Measurements from ENCODE around the gene SLC7A6OS. TPM values are rescaled to one million over a fixed set of nuclear protein-coding genes. Genes with fewer than 3 reads are reported as not detected.

Gene SLC7A6OS
- total RNA-seq, 1 experiment from 2014 or later: 25.3 TPM

DNA sequence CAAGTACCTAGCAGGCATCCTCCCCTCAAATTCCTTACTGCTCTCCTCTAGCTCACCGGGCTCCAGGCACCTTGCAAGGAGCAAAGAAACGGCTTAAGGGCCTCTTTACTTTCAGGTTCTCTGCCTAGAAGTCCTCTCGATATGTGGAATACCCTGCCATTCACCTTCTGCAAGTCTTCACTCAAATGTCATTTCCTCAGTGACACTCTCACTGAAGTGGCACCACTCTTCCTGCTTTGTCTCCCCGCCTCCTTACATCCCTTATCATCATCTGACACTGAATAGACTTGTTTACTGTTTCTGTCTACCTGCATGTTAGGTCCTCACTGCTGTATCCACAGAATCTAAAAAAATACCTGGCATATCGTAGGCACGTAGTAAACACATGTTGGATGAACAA lies 947 bp downstream of the SLC7A6OS start:
- ChIA-PET POLR2A (ENCODE audit: low non-redundant PET) (no interaction called here), CTCF (no interaction called here)
- peak overlapping the region; percentile 88 for H3K27ac ChIP-seq (ENCODE audit: low read depth, low read length, poor library complexity, severe bottlenecking)
- TF ChIP-seq EZH2 (IDR thresholded peaks at IDR 0.05; ENCODE audit: borderline replicate concordance, low read depth, low read length, poor library complexity, severe bottlenecking) (no peak), CTCF (conservative IDR thresholded peaks at IDR 0.05; ENCODE audit: low read depth, low read length) (no peak)
- DNase-seq (ENCODE audit: low spot score): no peak
- intact Hi-C loops (cut with micrococcal nuclease; ENCODE audit: unreplicated experiment): loop anchor here (5.0 kb wide), 1 partner anchor 47 kb away; the partner anchor contains the start of gene SLC7A6
- peaks cover 15% of the 10 kb centered on the region for H3K4me1 ChIP-seq (ENCODE audit: insufficient read depth, low read length, poor library complexity, severe bottlenecking)
- peak overlapping the region; percentile 71 for H3K4me3 ChIP-seq (ENCODE audit: low read depth, low read length, poor library complexity, severe bottlenecking)
- peaks cover 30% of the 10 kb centered on the region for H3K36me3 ChIP-seq (ENCODE audit: insufficient read depth, low read length, poor library complexity, severe bottlenecking)
- BruUV-seq (replicated peaks): TSS peak; percentile 58
- H3K9me3 ChIP-seq (ENCODE audit: low read depth, low read length, poor library complexity, severe bottlenecking): no peaks in the 10 kb centered on the region
- H3K27me3 ChIP-seq (replicated peaks; ENCODE audit: insufficient read depth, low read depth, low read length, poor library complexity): no peaks in the 10 kb centered on the region

DNA sequence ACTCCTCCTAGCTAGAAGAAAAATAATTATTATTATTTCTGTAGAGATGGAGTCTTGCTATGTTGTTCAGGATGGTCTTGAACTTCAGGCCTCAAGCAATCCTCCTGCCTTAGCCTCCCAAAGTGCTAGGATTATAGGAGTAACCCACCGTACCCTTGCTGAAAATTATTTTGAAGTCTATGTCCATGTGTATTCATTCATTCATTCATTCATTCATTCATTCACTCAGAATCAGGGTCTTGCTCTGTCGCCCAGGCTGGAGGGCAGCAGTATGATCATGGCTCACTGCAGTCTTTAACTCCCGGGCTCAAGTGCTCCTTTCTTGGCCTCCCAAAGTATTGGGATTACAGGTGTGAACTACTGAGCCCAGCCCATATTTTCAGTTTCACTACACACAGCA lies 4.1 kb downstream of the SLC7A6OS start:
- Histone ChIP-seq H3K27ac (ENCODE audit: low read depth, low read length, poor library complexity, severe bottlenecking) (no peak overlapping the region), H3K4me3 (ENCODE audit: low read depth, low read length, poor library complexity, severe bottlenecking) (no peak overlapping the region), H3K36me3 (ENCODE audit: insufficient read depth, low read length, poor library complexity, severe bottlenecking) (peaks cover 55% of the 10 kb centered on the region), H3K9me3 (ENCODE audit: low read depth, low read length, poor library complexity, severe bottlenecking) (no peaks in the 10 kb centered on the region), H3K27me3 (replicated peaks; ENCODE audit: insufficient read depth, low read depth, low read length, poor library complexity) (no peaks in the 10 kb centered on the region), H3K4me1 (ENCODE audit: insufficient read depth, low read length, poor library complexity, severe bottlenecking) (peaks cover 11% of the 10 kb centered on the region)
- ChIA-PET CTCF (no interaction called here), POLR2A (ENCODE audit: low non-redundant PET) (no interaction called here)
- no TSS peak for BruUV-seq (replicated peaks)
- TF ChIP-seq CTCF (conservative IDR thresholded peaks at IDR 0.05; ENCODE audit: low read depth, low read length) (no peak), EZH2 (IDR thresholded peaks at IDR 0.05; ENCODE audit: borderline replicate concordance, low read depth, low read length, poor library complexity, severe bottlenecking) (no peak)
- no peak for DNase-seq (ENCODE audit: low spot score)
- intact Hi-C loops (cut with micrococcal nuclease; ENCODE audit: unreplicated experiment): no loop called here

GRCh38 chr16:68300734-68301459 lies 9.8 kb downstream of the SLC7A6OS start:
- Histone ChIP-seq H3K27me3 (replicated peaks; ENCODE audit: insufficient read depth, low read depth, low read length, poor library complexity) (no peaks in the 10 kb centered on the region), H3K4me3 (ENCODE audit: low read depth, low read length, poor library complexity, severe bottlenecking) (no peak overlapping the region), H3K36me3 (ENCODE audit: insufficient read depth, low read length, poor library complexity, severe bottlenecking) (peaks cover 77% of the 10 kb centered on the region), H3K27ac (ENCODE audit: low read depth, low read length, poor library complexity, severe bottlenecking) (peak overlapping the region; percentile 22), H3K4me1 (ENCODE audit: insufficient read depth, low read length, poor library complexity, severe bottlenecking) (peaks cover 31% of the 10 kb centered on the region), H3K9me3 (ENCODE audit: low read depth, low read length, poor library complexity, severe bottlenecking) (no peaks in the 10 kb centered on the region)
- TF ChIP-seq CTCF (conservative IDR thresholded peaks at IDR 0.05; ENCODE audit: low read depth, low read length): no peak
- TF ChIP-seq EZH2 (IDR thresholded peaks at IDR 0.05; ENCODE audit: borderline replicate concordance, low read depth, low read length, poor library complexity, severe bottlenecking): no peak
- ChIA-PET POLR2A (ENCODE audit: low non-redundant PET) (no interaction called here), CTCF (no interaction called here)
- intact Hi-C loops (cut with micrococcal nuclease; ENCODE audit: unreplicated experiment): no loop called here
- BruUV-seq (replicated peaks): no TSS peak
- DNase-seq (ENCODE audit: low spot score): no peak
